ENCODE measurements around the gene ZNF428.

ZNF428 gene

DNA sequence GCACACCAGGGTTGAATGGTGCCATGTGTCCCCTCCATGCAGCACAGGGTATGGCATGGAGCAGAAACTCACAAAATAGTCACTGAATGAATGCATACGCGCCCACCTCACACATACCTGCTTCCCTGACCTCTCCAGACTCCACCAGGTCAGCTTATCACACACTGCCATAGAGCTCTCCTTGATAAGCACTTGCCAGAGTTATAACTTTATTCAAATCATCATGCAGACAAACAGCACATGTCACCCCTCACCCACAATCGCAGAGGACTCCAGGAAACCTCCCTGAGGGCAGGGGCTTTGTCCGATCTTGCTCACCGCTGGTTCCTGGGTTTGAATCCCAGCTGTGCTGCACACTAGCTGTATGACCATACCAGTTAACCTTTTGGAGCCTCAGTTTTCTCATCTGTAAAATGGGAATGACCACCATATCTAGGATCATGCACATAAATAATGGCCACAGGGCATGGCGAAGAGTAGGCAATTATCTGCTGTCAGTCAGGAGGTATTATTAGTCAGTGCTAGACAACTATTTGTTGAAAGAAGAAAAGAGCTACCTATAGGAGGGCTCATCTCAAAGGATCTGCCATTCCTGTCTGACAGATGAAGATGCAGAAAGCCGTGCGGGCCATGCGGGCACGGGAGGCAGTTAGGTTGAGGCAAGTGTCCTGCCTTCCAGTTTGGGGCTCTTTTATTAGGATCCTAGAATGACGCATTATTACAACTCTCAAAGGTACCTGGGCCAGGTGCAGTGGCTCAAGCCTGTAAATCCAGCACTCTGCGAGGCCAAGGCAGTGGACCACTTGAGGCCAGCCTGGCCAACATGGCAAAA, 58.1 kb downstream of the ZNF428 start:
- DNase-seq, result no peak

DNA sequence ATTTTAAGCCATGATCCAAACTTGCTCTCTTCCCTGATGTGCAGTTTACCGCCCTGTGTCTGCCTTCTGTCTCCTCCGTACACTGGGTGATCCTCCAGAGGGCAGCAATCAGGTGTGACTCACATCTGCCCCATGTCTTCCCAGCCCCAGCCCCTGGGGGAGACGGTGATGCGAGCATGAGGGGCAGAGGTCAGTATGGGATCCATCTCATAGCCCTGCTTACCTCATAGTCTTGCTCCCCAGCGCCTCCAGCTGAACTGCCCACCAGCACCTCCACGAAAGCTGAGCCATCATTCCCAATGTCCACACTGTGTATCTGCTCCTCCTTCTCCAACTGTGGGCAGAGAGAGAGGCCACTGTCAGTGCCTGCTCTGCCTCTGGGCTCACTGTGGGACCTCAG, 58.7 kb downstream of the ZNF428 start:
- no peak for DNase-seq
